Mesothelial cell of epicardium (in vitro differentiated cells): ENCODE data around the gene MCAT. TPM values are rescaled to one million over a fixed set of nuclear protein-coding genes. Genes with fewer than 3 reads are reported as not detected.
"Not testable (repeated sequence)": the region's sequence is repeated elsewhere in the genome, so short reads cannot be mapped to it uniquely, and the experiment has no call there.

Experiments
- DNase-seq, 2 experiments: peaks; one replicate each; pipeline ENCODE4 v3.0.0; 2021; ENCODE audit warnings: low spot score in 2 of 2; ENCODE audit not compliant: unreplicated experiment in 2 of 2
- H3K27ac Mint-ChIP-seq: 2 replicates; pipeline ENCODE4 v1.8.0; 2021; ENCODE audit warnings: mixed read lengths
- H3K27me3 Mint-ChIP-seq: 2 replicates; pipeline ENCODE4 v1.8.0; 2021; ENCODE audit warnings: low read depth, mixed read lengths
- H3K36me3 Mint-ChIP-seq: 2 replicates; pipeline ENCODE4 v1.8.0; 2021; ENCODE audit warnings: mixed read lengths
- H3K4me1 Mint-ChIP-seq: 2 replicates; pipeline ENCODE4 v1.8.0; 2021; ENCODE audit warnings: mixed read lengths
- H3K4me3 Mint-ChIP-seq: 2 replicates; pipeline ENCODE4 v1.8.0; 2021; ENCODE audit warnings: mild to moderate bottlenecking, moderate library complexity, mixed read lengths
- H3K9me3 Mint-ChIP-seq: 2 replicates; pipeline ENCODE4 v1.8.0; 2021; ENCODE audit warnings: mixed read lengths
- CTCF ChIP-seq: fragments of 200-600 bp; sonication (generic); IDR thresholded peaks from one replicate; pipeline ENCODE4 v1.5.0; 2021; ENCODE audit warnings: antibody characterized with exemption; ENCODE audit not compliant: unreplicated experiment
- total RNA-seq: library from RNA; stranded (reverse); gene quantifications from 3 replicates; pipeline ENCODE4 v1.2.1, GENCODE V29; 2021

The MCAT gene
- total RNA-seq, 1 donor from 2014 or later: 18.1 TPM

GRCh38 chr22:43151251-43152002, 8.2 kb upstream of the MCAT start, which contains the start of gene TSPO:
Gene TSPO, plus strand, starts transcription at chr22:43151559. Its CDS starts 7,680 bp downstream, at chr22:43159239.
- TF ChIP-seq CTCF: no peak
- Mint-ChIP-seq H3K27me3 (no peaks in the 10 kb centered on the region), H3K36me3 (no peaks in the 10 kb centered on the region), H3K4me1 (peaks cover 12% of the 10 kb centered on the region), H3K27ac (peak within 1 kb of the TSS; percentile 79), H3K9me3 (no peaks in the 10 kb centered on the region), H3K4me3 (peak within 1 kb of the TSS; percentile 77)
- peak; percentile 50 to 56 for DNase-seq

GRCh38 chr22:43150731-43151206, 7.6 kb upstream of the MCAT start:
- no peaks in the 10 kb centered on the region for H3K36me3 Mint-ChIP-seq
- H3K9me3 Mint-ChIP-seq: no peaks in the 10 kb centered on the region
- peak overlapping the region; percentile 77 for H3K4me3 Mint-ChIP-seq
- H3K27ac Mint-ChIP-seq: peak overlapping the region; percentile 79
- peaks cover 12% of the 10 kb centered on the region for H3K4me1 Mint-ChIP-seq
- TF ChIP-seq CTCF: no peak
- H3K27me3 Mint-ChIP-seq: no peaks in the 10 kb centered on the region
- DNase-seq: no peak

- Mint-ChIP-seq H3K36me3 (no peaks in the 10 kb centered on the region), H3K4me1 (peaks cover 19% of the 10 kb centered on the region), H3K27ac (no peak overlapping the region), H3K4me3 (no peak overlapping the region), H3K9me3 (no peaks in the 10 kb centered on the region), H3K27me3 (no peaks in the 10 kb centered on the region)
- no peak for TF ChIP-seq CTCF
- DNase-seq: no peak
Measured at GRCh38 chr22:43148581-43148980, 5.4 kb upstream of the MCAT start.

- DNase-seq: no peak
- no peaks in the 10 kb centered on the region for H3K9me3 Mint-ChIP-seq
- peaks cover 20% of the 10 kb centered on the region for H3K4me1 Mint-ChIP-seq
- H3K27ac Mint-ChIP-seq: no peak overlapping the region
- H3K4me3 Mint-ChIP-seq: no peak overlapping the region
- no peak for TF ChIP-seq CTCF
- no peaks in the 10 kb centered on the region for H3K36me3 Mint-ChIP-seq
- no peaks in the 10 kb centered on the region for H3K27me3 Mint-ChIP-seq
Measured at GRCh38 chr22:43147821-43148220, 4.6 kb upstream of the MCAT start.

- not testable (repeated sequence) for H3K27me3 Mint-ChIP-seq, H3K27ac Mint-ChIP-seq, H3K4me3 Mint-ChIP-seq, H3K36me3 Mint-ChIP-seq, H3K9me3 Mint-ChIP-seq, DNase-seq
- peaks cover 23% of the 10 kb centered on the region for H3K4me1 Mint-ChIP-seq
Measured at GRCh38 chr22:43146332-43146731, 3.1 kb upstream of the MCAT start.

- H3K27ac Mint-ChIP-seq, H3K4me3 Mint-ChIP-seq, H3K36me3 Mint-ChIP-seq, H3K27me3 Mint-ChIP-seq, DNase-seq, H3K9me3 Mint-ChIP-seq: not testable (repeated sequence)
- peaks cover 18% of the 10 kb centered on the region for H3K4me1 Mint-ChIP-seq
Measured at GRCh38 chr22:43145371-43145770, 2.2 kb upstream of the MCAT start.
